ENCODE measurements around the gene SMCO1. TPM values are rescaled to one million over a fixed set of nuclear protein-coding genes. Genes with fewer than 3 reads are reported as not detected.
"Not testable (repeated sequence)": the region's sequence is repeated elsewhere in the genome, so short reads cannot be mapped to it uniquely, and the experiment has no call there.

SMCO1 gene
- total RNA-seq, 1 donor, result not detected

DNA sequence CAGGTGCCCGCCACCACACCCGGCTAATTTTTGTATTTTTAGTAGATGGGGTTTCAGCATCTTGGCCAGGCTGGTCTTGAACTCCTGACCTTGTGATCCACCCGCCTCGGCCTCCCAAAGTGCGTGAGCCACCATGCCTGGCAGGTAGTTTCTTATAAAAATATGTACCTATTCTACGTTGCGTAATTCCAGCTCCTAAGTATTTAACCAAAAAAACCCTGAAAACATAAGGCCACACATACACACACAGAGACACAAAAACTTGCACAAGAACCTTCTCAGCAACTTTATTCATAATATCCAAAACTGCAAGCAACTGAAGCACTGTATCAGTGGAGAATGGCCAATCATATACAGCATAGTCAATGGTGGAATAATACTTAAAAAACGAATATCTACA is 16.8 kb downstream of the SMCO1 start:
- DNase-seq (ENCODE audit: low read depth in 2 of 3, low spot score in 2 of 3), result no peak

DNA sequence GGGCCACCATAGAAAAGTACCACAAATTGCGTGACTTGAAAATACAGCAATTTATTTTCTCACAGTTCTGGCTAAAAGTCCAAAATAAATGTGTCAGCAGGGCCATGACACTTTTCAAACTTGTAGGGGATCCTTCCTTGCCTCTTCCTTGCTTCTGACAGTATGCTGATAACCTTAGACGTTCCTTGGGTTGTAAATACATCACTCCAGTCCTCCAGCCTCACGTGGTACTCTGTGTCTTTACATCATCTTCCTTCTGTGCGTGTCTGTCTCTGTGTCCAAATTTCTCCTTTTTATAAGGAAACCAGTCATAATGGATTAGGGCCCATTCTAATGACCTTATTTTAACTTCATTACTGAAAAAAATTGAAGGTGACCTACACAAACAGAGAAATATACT is 19.0 kb downstream of the SMCO1 start:
- no peak for DNase-seq (ENCODE audit: low read depth in 2 of 3, low spot score in 2 of 3)

DNA sequence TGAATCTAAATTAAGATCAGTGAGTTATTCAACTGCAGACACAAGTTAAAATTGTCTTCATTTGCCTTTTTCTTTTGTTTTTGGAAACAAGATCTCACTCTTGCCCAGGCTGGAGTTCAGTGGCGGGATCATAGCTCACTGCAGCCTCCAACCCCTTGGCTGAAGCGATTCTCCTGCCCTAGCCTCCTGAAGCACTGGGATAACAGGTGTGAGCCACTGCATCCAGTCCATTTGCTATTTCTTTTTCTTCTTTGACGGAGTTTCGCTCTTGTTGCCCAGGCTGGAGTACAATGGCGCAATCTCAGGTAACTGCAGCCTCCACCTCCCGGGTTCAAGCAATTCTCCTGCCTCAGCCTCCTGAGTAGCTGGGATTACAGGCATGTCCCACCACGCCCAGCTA is 21.9 kb downstream of the SMCO1 start:
- no peak for DNase-seq (ENCODE audit: low read depth in 2 of 3, low spot score in 2 of 3)

DNA sequence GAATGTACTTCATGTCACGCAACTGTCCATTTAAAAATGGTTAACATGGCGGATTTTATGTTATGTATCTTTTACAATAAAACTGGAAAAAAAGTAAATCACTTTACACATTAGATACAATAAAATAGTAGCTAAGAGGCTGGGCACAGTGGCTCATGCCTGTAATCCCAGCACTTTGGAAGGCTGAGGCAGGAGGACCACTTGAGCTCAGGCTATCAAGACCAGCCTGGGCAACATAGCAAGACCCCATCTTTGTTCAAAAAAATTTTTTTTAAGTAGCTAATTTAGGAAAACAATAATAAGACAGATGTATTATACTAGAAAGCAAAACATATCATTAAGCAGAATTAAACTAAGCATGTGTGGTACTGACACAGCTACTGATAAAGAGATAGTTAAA is 23.1 kb downstream of the SMCO1 start:
- DNase-seq (ENCODE audit: low read depth in 2 of 3, low spot score in 2 of 3), result no peak

DNA sequence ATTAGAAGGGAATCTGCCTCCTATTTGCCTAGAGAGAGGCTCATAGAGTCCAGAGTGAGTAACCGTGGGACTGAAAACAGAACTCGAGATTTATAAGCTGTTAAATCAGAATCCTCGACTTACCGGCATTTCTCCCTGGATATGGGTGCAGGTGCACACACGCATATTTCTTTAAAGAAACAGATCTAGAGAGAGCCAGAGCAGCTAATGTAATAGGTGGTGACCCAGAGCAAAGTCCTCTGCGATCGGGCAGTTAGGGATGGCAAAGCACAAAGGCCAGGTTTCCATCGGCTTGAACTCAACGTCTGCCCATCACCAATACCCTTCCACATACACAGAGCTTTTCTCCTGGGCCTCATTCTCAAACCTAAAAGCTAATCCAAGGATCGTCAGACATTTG is 25.4 kb downstream of the SMCO1 start:
- DNase-seq (ENCODE audit: low read depth in 2 of 3, low spot score in 2 of 3), result no peak

DNA sequence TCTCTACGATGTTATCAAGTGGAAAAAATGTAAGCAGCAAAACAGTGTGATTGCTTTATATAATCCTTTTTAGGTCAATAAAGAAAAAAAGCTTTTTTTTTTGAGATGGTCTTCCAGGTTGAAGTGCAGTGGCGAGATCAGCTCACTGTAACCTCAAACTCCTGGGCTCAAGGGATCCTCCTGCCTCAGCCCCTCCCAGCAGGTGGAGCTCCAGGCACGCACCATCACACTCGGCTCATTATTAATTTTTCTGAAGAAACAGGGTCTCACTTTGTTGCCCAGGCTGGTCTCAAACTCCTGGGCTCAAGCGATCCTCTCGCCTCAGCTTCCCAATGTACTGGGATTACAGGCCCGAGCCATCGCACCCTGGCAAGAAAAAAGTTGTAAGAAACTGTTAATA is 28.9 kb downstream of the SMCO1 start:
- DNase-seq (ENCODE audit: low read depth in 2 of 3, low spot score in 2 of 3), result peak in 2 of 3 donors; percentile 42 to 57

DNA sequence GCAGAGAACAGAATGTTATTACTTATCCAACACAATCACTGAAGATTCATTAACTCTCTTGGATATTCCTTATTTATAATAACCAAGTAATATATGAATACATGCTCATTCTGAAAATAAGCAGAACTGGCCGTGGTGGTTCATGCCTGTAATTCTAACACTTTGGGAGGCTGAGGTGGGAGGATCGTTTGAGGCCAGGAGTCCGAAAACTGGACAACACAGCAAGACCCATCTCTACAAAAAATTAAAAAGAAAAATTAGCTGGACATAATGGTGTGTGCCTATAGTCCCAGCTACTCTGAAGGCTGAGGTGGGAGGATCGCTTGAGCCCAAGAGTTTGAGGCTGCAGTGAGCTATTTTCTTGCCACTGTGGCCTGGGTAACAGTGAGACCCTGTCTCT is 37.5 kb downstream of the SMCO1 start:
- no peak for DNase-seq (ENCODE audit: low read depth in 2 of 3, low spot score in 2 of 3)

DNA sequence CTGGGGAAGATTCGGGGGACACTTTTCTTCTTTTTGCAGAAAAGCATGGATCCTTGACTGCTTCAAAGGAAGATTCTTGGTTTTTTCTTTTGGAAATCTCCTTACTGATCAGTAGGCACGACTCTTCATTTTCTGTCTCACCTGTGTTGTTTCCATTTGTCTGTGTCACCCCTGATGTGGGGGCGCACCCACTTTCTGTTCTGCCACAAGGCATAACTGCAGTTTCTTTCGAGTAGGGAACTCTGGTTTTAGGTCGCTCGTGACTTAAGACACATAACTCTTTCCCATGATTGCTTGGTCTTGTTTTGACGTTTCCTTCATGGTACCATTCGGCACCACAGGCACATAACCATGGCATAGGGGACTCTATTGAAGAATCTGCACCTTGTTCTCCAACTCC is 42.9 kb downstream of the SMCO1 start:
- no peak for DNase-seq (ENCODE audit: low read depth in 2 of 3, low spot score in 2 of 3)

DNA sequence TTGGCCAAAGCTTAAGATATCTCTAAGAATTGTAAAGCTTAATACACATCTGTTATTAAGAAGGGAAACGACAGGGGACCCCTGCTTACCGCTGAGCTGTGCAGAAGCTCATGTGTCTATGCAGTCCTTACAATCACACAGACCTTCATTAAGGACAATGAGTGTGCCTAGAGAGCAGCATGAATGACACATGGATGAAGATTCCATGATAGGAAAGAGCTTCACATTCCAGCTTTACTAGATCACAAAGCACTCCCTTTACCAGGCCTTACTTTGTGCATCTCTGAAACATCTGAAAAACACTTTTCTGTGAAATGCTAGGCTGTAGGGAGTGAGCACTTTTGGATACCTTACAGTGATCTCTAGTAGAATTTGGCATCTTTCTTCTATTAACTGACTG is 43.6 kb downstream of the SMCO1 start:
- no peak for DNase-seq (ENCODE audit: low read depth in 2 of 3, low spot score in 2 of 3)

DNA sequence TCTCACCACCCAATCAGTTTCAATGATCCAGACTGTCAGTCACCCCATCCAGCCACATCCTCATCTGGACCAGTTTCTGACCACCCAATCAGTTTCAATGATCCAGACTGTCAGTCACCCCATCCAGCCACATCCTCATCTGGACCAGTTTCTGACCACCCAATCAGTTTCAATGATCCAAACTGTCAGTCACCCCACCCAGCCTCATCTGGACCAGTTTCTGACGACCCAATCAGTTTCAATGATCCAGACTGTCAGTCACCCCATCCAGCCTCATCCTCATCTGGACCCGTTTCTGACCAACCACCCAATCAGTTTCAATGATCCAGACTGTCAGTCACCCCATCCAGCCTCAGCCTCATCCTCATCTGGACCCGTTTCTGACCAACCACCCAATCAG is 45.0 kb downstream of the SMCO1 start:
- DNase-seq (ENCODE audit: low read depth in 2 of 3, low spot score in 2 of 3), result not testable (repeated sequence)

DNA sequence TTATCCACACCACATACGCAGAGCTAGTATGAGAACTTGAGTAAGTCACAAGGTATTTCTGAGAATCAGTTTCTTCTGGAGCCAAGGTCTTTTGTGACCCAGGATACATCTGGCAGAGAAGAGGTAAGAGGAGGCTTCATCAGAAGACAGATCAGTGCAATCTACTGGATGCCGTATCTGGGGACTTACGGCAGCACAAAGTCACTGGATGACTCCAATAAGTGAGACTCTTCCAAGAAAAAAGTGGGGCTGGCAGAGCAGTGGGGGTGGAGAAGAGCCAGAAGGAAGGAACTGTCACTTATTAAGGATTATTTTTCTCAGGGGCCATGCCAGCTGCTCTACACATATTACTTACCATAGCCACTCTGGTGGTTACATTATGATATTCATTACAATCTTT is 51.3 kb downstream of the SMCO1 start:
- DNase-seq (ENCODE audit: low read depth in 2 of 3, low spot score in 2 of 3), result no peak

DNA sequence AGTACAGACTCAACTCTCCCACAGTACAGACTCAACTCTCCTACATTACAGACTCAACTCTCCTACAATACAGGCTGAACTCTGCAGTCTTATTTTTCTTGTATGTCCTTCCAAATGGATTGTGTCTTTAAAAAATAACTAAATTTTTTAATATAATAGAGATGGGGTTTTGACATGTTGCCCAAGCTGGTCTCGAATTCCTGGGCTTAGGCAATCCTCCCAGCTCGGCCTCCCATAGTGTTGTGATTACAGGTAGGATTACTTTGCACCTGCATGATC is 51.7 kb downstream of the SMCO1 start:
- DNase-seq (ENCODE audit: low read depth in 2 of 3, low spot score in 2 of 3), result no peak

DNA sequence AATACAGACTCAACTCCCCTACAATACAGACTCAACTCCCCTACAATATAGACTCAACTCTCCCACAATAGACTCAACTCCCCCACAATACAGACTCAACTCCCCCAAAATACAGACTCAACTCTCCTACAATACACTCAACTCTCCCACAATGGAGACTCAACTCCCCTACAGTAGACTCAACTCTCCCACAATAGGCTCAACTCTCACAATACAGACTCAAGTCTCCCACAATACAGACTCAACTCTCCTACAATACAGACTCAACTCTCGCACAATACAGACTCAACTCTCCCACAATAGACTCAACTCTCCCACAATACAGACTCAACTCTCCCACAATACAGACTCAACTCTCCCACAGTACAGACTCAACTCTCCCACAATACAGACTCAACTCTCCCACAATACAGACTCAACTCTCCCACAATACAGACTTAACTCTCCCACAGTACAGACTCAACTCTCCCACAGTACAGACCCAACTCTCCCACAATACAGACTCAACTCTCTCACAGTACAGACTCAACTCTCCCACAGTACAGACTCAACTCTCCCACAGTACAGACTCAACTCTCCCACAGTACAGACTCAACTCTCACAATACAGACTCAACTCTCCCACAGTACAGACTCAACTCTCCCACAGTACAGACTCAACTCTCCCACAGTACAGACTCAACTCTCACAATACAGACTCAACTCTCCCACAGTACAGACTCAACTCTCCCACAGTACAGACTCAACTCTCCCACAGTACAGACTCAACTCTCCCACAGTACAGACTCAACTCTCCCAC is 52.3 kb downstream of the SMCO1 start:
- DNase-seq (ENCODE audit: low read depth in 2 of 3, low spot score in 2 of 3), result not testable (repeated sequence)

DNA sequence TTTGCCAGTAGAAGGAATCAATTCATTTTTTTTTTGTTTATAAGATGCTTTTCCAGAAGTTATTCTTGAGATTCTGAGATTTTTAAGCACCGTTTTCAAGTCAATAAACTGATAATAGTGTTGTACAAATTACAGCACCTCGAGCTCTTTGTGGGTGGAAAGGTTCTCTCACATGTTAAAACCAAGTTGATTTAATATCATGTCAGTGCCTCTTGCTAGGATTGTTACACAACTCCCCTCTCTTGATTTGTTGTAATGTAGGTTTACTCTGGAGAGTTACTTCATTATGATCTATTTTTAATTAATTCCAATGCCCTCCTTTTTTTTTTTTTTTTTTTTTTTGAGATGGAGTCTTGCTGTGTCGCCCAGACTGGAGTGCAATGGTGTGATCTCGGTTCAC is 57.1 kb downstream of the SMCO1 start:
- DNase-seq (ENCODE audit: low read depth in 2 of 3, low spot score in 2 of 3), result no peak

DNA sequence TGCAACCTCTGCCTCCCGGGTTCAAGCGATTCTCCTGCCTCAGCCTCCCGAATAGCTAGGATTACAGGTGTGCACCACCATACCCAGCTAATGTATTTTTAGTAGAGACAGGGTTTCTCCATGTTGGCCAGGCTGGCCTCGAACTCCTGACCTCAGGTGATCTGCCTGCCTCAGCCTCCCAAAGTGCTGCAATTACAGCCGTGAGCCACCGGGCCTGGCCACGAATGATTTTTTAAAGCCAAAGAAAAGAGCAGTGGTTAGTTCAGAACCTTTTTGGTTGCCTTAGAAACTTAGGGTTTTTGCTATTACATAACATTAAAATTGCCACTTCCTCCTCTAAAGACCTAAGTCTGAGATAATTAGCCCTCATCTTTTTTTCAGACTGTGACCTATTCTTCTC is 57.7 kb downstream of the SMCO1 start:
- DNase-seq (ENCODE audit: low read depth in 2 of 3, low spot score in 2 of 3), result peak in 2 of 3 donors; percentile 31 to 73

Small RNAs within 50 kb of the gene (small RNA-seq; reads per million reads assigned to genes)
- gene RPS29P3, result not detected

Other genes starting within 250 kb of the SMCO1 start
- 57.1 TPM for gene PCYT1A, start 227.6 kb downstream of the SMCO1 start, total RNA-seq
- gene DYNLT2B, start 197.1 kb downstream of the SMCO1 start, total RNA-seq, result 2.2 TPM
- gene TM4SF19, start 177.0 kb downstream of the SMCO1 start, total RNA-seq, result not detected
- 14.8 TPM for gene UBXN7, start 82.9 kb downstream of the SMCO1 start, total RNA-seq
- 27.2 TPM for gene RNF168, start 11.6 kb downstream of the SMCO1 start, total RNA-seq
- gene WDR53, start 53.2 kb upstream of the SMCO1 start, total RNA-seq, result 4.0 TPM
- gene FBXO45, start 53.3 kb upstream of the SMCO1 start, total RNA-seq, result 4.6 TPM
- 118 TPM for gene NRROS, start 124.3 kb upstream of the SMCO1 start, total RNA-seq
- gene CEP19, start 196.9 kb upstream of the SMCO1 start, total RNA-seq, result 3.0 TPM
- 11.3 TPM for gene PIGX, start 197.0 kb upstream of the SMCO1 start, total RNA-seq
- 32.9 TPM for gene PAK2, start 224.5 kb upstream of the SMCO1 start, total RNA-seq

Data from hematopoietic multipotent progenitor cell (in vitro differentiated cells).